Lung microvascular endothelial cell (primary cell): ENCODE measurements around the gene KANK3. TPM values are rescaled to one million over a fixed set of nuclear protein-coding genes. Genes with fewer than 3 reads are reported as not detected.

Experiments
- total RNA-seq: library from RNA; depleted of rRNA; stranded (reverse); fragments of >200 nt; gene quantifications from 2 replicates; pipeline ENCODE4 v1.2.1, GENCODE V29; 2014

The KANK3 gene
- total RNA-seq, 1 donor from 2014 or later = 148 TPM

Other genes with a start within 250 kb of the KANK3 start
- gene FBN3, start 193.7 kb downstream of the KANK3 start, total RNA-seq = not detected in 2 replicates
- 6.5 and 26.4 TPM in 2 replicates for gene CERS4, start 133.9 kb downstream of the KANK3 start, total RNA-seq
- gene CD320, start 34.9 kb downstream of the KANK3 start, total RNA-seq = 22.9 and 24.4 TPM in 2 replicates
- gene NDUFA7, start 21.9 kb downstream of the KANK3 start, total RNA-seq = 28.4 and 30.9 TPM in 2 replicates
- gene RPS28, start 21.8 kb downstream of the KANK3 start, total RNA-seq = 186 and 293 TPM in 2 replicates
- 1.5 and 7.1 TPM in 2 replicates for gene ANGPTL4, start 20.9 kb upstream of the KANK3 start, total RNA-seq
- gene RAB11B, start 47.1 kb upstream of the KANK3 start, total RNA-seq = 53.8 and 84.1 TPM in 2 replicates
- 112 and 164 TPM in 2 replicates for gene MARCHF2, start 70.0 kb upstream of the KANK3 start, total RNA-seq
- 45.8 and 55.6 TPM in 2 replicates for gene HNRNPM, start 101.7 kb upstream of the KANK3 start, total RNA-seq
- gene PRAM1, start 159.4 kb upstream of the KANK3 start, total RNA-seq = not detected in 2 replicates
- gene ZNF414, start 170.9 kb upstream of the KANK3 start, total RNA-seq = 2.2 and 2.4 TPM in 2 replicates
- gene MYO1F, start 234.2 kb upstream of the KANK3 start, total RNA-seq = 0.22 and 0.40 TPM in 2 replicates